Activated CD4-positive, alpha-beta T cell treated with anti-CD3 and anti-CD28 coated beads, Interleukin-2, amount 10 ng/mL, durations not matched to agents 24 days and 14 days (primary cell): Measurements from ENCODE around the gene LMF2. TPM values are rescaled to one million over a fixed set of nuclear protein-coding genes. Genes with fewer than 3 reads are reported as not detected.

Source experiments
- DNase-seq: peaks from one replicate; pipeline ENCODE4 v3.0.0; 2022
- H3K27ac Mint-ChIP-seq: one replicate; pipeline ENCODE4 v1.8.0; 2022; ENCODE audit warnings: mild to moderate bottlenecking, mixed read lengths
- H3K27me3 Mint-ChIP-seq: one replicate; pipeline ENCODE4 v1.8.0; 2022; ENCODE audit warnings: mixed read lengths
- H3K36me3 Mint-ChIP-seq: one replicate; pipeline ENCODE4 v1.8.0; 2022; ENCODE audit warnings: low read depth, mild to moderate bottlenecking, mixed read lengths
- H3K4me1 Mint-ChIP-seq: one replicate; pipeline ENCODE4 v1.8.0; 2021; ENCODE audit warnings: mixed read lengths
- H3K4me3 Mint-ChIP-seq: one replicate; pipeline ENCODE4 v1.8.0; 2022; ENCODE audit warnings: mild to moderate bottlenecking, moderate library complexity, mixed read lengths
- H3K9me3 Mint-ChIP-seq: one replicate; pipeline ENCODE4 v1.8.0; 2021; ENCODE audit warnings: mixed read lengths
- intact Hi-C: fragments of 100-400 bp; cut with micrococcal nuclease; formaldehyde crosslinking; loops from one replicate; pipeline ENCODE4 v1.15.1; 2023
- total RNA-seq: library from RNA; stranded (reverse); gene quantifications from 2 replicates; pipeline ENCODE4 v1.2.3, GENCODE V29; 2022

The LMF2 gene
- total RNA-seq, 1 donor from 2014 or later: 78.4 TPM

DNA sequence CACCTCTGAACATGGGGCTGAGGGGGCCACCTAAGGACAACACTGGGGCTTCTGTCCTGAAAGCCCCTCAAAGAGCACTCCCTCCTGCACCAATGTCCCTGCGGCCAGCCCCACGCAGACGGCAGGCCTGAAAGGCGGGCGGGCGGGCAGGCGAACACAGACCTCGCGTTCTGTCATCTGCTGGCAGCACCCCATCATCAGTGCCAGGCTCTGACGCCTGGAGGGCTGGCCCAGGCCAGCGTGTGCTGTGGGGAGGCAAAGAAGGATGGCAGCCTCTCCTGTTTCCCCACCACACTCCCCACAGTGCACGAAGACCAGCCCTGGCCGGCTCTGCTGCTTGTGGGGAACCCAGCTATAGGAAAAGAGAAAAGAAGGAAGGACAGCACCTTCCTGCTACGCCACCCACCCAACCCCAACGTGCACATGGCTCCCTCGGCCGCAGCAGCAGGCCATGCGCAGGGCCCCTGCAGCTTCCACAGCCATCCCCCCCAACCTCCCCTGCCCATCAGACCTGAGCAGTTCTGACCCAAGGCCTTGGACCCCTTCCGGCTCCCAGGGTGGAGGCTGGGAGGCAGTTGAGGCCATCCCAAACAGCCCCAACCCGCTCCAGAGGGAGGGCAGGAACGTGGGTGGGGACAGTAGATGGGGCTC, 36.2 kb downstream of the LMF2 start:
- Mint-ChIP-seq H3K4me1 (peaks cover 56% of the 10 kb centered on the region), H3K27me3 (no peaks in the 10 kb centered on the region), H3K9me3 (no peaks in the 10 kb centered on the region), H3K27ac (peak overlapping the region; percentile 89), H3K4me3 (peak overlapping the region; percentile 95), H3K36me3 (peaks cover 15% of the 10 kb centered on the region)
- intact Hi-C loops: loop anchor here (5.0 kb wide), 1 partner anchor 56 kb away; the partner anchor contains the start of gene SCO2
- no peak for DNase-seq

- DNase-seq: no peak
- H3K36me3 Mint-ChIP-seq: peaks cover 18% of the 10 kb centered on the region
- H3K27me3 Mint-ChIP-seq: no peaks in the 10 kb centered on the region
- intact Hi-C loops: loop anchor here (1.0 to 5.0 kb wide), 2 partner anchors 57 to 112 kb away; partner anchors contain the start of genes CHKB and SCO2
- no peaks in the 10 kb centered on the region for H3K9me3 Mint-ChIP-seq
- peaks cover 55% of the 10 kb centered on the region for H3K4me1 Mint-ChIP-seq
- peak overlapping the region; percentile 89 for H3K27ac Mint-ChIP-seq
- H3K4me3 Mint-ChIP-seq: peak overlapping the region; percentile 77
Measured at GRCh38 chr22:50470491-50470890, 37.0 kb downstream of the LMF2 start.

DNA sequence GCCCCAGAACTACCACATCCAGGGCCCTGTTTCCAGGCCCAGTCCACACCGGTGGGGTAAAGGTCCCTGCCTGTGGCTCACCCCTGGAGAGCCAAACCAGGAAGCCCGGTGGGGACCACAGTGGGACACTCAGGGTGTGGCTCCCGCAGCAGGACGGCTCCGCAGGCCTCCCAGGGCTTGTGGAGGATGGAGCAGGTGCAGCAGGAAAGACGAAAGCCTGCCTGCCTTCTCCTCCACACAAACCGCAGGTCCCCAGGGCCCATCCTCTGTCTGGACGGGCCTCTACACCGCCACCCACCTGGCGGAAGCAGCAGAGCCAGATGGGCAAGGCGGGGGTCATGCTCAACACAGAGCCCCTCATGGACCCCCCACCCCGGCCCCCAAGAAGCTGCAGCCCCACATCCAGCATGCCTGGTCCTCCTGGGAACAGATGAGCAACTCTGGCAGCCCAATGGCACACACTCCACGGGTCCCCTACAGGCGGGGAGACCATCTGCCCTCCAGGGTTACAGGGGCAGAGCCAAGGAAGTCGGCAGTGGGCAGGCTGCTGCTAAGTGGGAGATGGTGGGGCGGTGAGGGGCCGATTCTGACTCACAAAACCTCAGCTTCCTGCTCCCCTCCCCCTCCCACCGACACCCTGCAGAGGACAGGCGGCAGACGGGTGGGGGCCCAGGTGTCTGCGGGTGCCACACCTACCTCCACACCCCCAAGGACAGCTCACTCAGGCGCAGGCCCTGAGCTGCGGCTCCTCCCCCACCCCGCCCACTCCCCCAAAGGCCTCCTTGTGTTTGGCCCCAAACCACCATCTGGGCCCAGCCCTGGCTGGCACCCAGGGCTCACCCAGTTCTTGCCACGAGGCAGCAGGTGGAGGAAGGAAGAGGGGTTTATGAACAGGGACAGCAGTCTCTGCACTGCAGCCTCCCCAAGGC, 37.9 kb downstream of the LMF2 start:
- H3K27ac Mint-ChIP-seq: peak overlapping the region; percentile 89
- peaks cover 23% of the 10 kb centered on the region for H3K36me3 Mint-ChIP-seq
- peaks cover 54% of the 10 kb centered on the region for H3K4me1 Mint-ChIP-seq
- no peaks in the 10 kb centered on the region for H3K9me3 Mint-ChIP-seq
- intact Hi-C loops: loop anchor here (1.0 to 5.0 kb wide), 2 partner anchors 58 to 113 kb away; partner anchors contain the start of genes CHKB and SCO2
- H3K4me3 Mint-ChIP-seq: peak overlapping the region; percentile 77
- no peaks in the 10 kb centered on the region for H3K27me3 Mint-ChIP-seq
- peak; percentile 98 for DNase-seq

GRCh38 chr22:50468626-50469025, 38.9 kb downstream of the LMF2 start:
- no peaks in the 10 kb centered on the region for H3K9me3 Mint-ChIP-seq
- intact Hi-C loops: no loop called here
- DNase-seq: no peak
- peak overlapping the region; percentile 89 for H3K27ac Mint-ChIP-seq
- H3K4me3 Mint-ChIP-seq: peak overlapping the region; percentile 77
- peaks cover 49% of the 10 kb centered on the region for H3K4me1 Mint-ChIP-seq
- H3K36me3 Mint-ChIP-seq: peaks cover 28% of the 10 kb centered on the region
- no peaks in the 10 kb centered on the region for H3K27me3 Mint-ChIP-seq

DNA sequence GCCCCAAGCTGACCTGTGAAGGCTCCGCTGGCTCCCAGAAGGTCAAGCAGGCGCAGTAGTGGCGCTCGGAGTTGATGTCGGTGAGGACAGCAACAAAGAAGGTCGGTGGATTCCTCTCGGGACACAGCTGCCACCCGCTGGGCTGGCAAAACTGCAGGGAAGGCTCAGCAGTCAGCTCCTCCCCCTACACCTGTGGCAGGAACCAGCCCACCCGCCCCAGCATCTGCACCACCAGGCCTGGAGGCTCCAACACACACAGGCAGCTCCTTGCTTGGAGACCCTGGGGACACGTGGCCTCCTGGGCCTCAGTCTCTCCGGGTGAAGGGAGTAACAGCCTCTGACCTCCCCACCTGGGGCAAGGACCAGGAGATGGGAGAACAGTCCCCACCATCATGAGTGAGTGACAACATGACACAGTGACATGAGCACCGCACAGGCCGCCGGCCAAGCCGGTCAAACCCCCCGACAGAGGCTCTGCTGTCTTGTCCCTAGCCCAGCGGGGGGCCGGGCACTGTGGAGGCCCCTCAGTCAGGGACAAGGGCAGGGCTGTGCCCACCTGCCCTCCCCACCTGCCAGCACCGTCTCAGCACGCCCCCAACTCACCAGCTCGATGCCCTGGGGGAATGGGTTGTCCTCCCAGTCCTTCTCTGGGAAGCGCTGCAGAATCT, 39.6 kb downstream of the LMF2 start:
- no peaks in the 10 kb centered on the region for H3K27me3 Mint-ChIP-seq
- H3K27ac Mint-ChIP-seq: no peak overlapping the region
- no peak overlapping the region for H3K4me3 Mint-ChIP-seq
- intact Hi-C loops: no loop called here
- H3K36me3 Mint-ChIP-seq: peaks cover 26% of the 10 kb centered on the region
- H3K4me1 Mint-ChIP-seq: peaks cover 42% of the 10 kb centered on the region
- DNase-seq: no peak
- H3K9me3 Mint-ChIP-seq: no peaks in the 10 kb centered on the region

- Mint-ChIP-seq H3K4me1 (peaks cover 39% of the 10 kb centered on the region), H3K36me3 (peaks cover 26% of the 10 kb centered on the region), H3K4me3 (peak overlapping the region; percentile 17), H3K27ac (no peak overlapping the region), H3K9me3 (no peaks in the 10 kb centered on the region), H3K27me3 (no peaks in the 10 kb centered on the region)
- DNase-seq: no peak
- intact Hi-C loops: no loop called here
Measured at GRCh38 chr22:50467341-50467740, 40.2 kb downstream of the LMF2 start.

DNA sequence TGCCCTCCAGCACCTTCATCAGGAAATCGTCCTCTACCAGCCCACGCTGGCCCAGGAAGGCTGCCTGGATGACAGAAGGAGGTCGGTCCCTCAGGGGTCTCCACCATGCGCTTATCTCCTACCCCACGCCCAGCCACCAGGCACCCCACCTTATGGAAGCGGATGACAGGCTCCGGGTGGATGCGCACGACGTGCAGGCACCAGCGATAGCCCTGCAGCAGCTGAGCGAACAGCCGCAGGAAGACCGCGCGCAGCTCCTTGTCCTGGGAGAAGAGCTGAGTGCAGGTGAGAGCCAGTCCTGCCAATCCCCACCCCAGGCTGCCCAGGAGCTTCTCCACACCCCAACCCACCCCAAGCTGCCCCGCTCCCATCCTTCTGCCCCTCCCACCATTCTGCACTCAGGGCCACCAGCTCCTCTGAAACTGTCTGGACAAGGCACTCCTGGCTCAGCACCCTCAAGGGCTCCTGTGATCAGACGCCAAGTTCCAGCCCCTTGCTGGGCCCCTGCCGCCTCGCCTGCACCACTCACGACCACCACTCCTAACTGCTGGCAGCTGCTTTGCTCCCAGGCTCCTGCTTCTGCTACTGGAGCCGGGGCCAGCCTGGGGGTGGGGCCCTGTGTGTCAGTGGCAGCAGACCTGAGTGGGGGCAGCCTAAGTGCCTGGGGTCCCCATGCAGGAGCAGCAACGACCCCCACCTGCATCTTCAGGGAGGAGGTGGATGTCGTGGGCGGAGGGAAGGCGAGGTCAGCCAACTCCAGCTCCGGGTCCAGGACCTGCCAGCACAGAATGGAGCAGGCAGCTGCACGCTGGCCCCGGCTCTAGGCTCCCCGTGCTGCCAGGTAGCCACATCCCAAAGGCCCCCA, 42.2 kb downstream of the LMF2 start:
- Mint-ChIP-seq H3K4me1 (peaks cover 21% of the 10 kb centered on the region), H3K27me3 (no peaks in the 10 kb centered on the region), H3K4me3 (no peak overlapping the region), H3K36me3 (peaks cover 31% of the 10 kb centered on the region), H3K27ac (no peak overlapping the region), H3K9me3 (no peaks in the 10 kb centered on the region)
- intact Hi-C loops: no loop called here
- DNase-seq: no peak

DNA sequence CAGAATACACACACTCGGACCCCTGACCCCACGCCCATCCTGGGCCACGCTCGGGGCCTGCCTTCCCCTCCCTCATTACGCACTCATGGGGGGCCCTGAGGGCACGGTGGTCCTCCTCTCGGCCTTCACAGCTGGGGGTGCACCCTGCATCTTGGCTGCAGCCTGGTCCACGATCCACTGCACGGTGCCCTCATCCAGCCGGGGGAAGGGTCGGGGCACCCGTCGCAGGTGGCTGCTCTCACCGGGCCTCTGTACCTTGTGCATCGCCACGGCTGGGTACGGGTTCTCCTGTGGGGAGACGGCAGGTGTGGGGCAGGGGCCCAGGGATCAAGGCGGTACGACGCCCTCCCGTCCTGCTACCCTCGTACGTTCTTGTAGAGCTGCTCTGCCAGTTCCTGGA, 43.1 kb downstream of the LMF2 start:
- no peak overlapping the region for H3K4me3 Mint-ChIP-seq
- no peak overlapping the region for H3K27ac Mint-ChIP-seq
- no peaks in the 10 kb centered on the region for H3K9me3 Mint-ChIP-seq
- H3K36me3 Mint-ChIP-seq: peaks cover 31% of the 10 kb centered on the region
- peaks cover 14% of the 10 kb centered on the region for H3K4me1 Mint-ChIP-seq
- no peak for DNase-seq
- H3K27me3 Mint-ChIP-seq: no peaks in the 10 kb centered on the region
- intact Hi-C loops: no loop called here

- H3K4me1 Mint-ChIP-seq: peaks cover 4% of the 10 kb centered on the region
- intact Hi-C loops: no loop called here
Measured at GRCh38 chr22:50463188-50463900, 44.2 kb downstream of the LMF2 start.

GRCh38 chr22:50461979-50462540, 45.4 kb downstream of the LMF2 start:
- H3K4me1 Mint-ChIP-seq: peaks cover 6% of the 10 kb centered on the region
- H3K27me3 Mint-ChIP-seq: no peaks in the 10 kb centered on the region
- H3K36me3 Mint-ChIP-seq: peaks cover 46% of the 10 kb centered on the region
- intact Hi-C loops: no loop called here
- DNase-seq: no peak
- no peaks in the 10 kb centered on the region for H3K9me3 Mint-ChIP-seq
- no peak overlapping the region for H3K4me3 Mint-ChIP-seq
- H3K27ac Mint-ChIP-seq: no peak overlapping the region

More at GRCh38 chr22:50463188-50463900, 44.2 kb downstream of the LMF2 start:
- Mint-ChIP-seq H3K9me3 (no peaks in the 10 kb centered on the region), H3K27ac (no peak overlapping the region), H3K36me3 (peaks cover 40% of the 10 kb centered on the region), H3K27me3 (no peaks in the 10 kb centered on the region), H3K4me3 (no peak overlapping the region)
- DNase-seq: no peak

GRCh38 chr22:50461536-50461935, 46.0 kb downstream of the LMF2 start:
- H3K36me3 Mint-ChIP-seq: peaks cover 45% of the 10 kb centered on the region
- no peaks in the 10 kb centered on the region for H3K9me3 Mint-ChIP-seq
- H3K4me1 Mint-ChIP-seq: peaks cover 1% of the 10 kb centered on the region
- no peaks in the 10 kb centered on the region for H3K27me3 Mint-ChIP-seq
- no peak for DNase-seq
- intact Hi-C loops: no loop called here
- no peak overlapping the region for H3K27ac Mint-ChIP-seq
- H3K4me3 Mint-ChIP-seq: no peak overlapping the region

- Mint-ChIP-seq H3K27me3 (no peaks in the 10 kb centered on the region), H3K9me3 (no peaks in the 10 kb centered on the region), H3K27ac (no peak overlapping the region), H3K4me3 (no peak overlapping the region), H3K36me3 (peaks cover 43% of the 10 kb centered on the region), H3K4me1 (peaks cover 1% of the 10 kb centered on the region)
- intact Hi-C loops: no loop called here
- no peak for DNase-seq
Measured at GRCh38 chr22:50460938-50461337, 46.6 kb downstream of the LMF2 start.
